HEK293 (cell line): Measurements from ENCODE around the gene SHBG.

Source experiments
- CTCF ChIA-PET: fragments of 350-600 bp; formaldehyde crosslinking; extraction: SDS; loops from one replicate; lab custom pipeline; 2021; ENCODE audit warnings: antibody characterized with exemption; lab: Yijun Ruan, JAX
- POLR2A ChIA-PET: fragments of 300-600 bp; formaldehyde crosslinking; extraction: SDS; loops from one replicate; lab custom pipeline; 2020; ENCODE audit warnings: antibody characterized with exemption, inconsistent platforms; lab: Yijun Ruan, JAX
- H3K27ac ChIP-seq: fragments of 200-500 bp; sonication (Bioruptor generic); 2 replicates; pipeline ENCODE4 v1.5.1; 2014; ENCODE audit warnings: low read depth, low read length, control low read depth, inconsistent platforms; ENCODE audit errors: extremely low read depth
- H3K36me3 ChIP-seq, 2 experiments: fragments of 200-500 bp in 1 of 2; sonication (Bioruptor generic) in 1 of 2; 1 replicate in 1 of 2; 2 replicates in 1 of 2; pipeline ENCODE4 v1.5.1; 2014 to 2017; ENCODE audit warnings: inconsistent platforms in 2 of 2, low read length in 2 of 2; ENCODE audit not compliant: control insufficient read depth in 2 of 2, insufficient read depth in 1 of 2
- H3K4me1 ChIP-seq: fragments of 200-500 bp; sonication (Bioruptor generic); 2 replicates; pipeline ENCODE4 v1.5.1; 2014; ENCODE audit warnings: mild to moderate bottlenecking, low read length, inconsistent platforms; ENCODE audit not compliant: control insufficient read depth, insufficient read depth
- H3K4me3 ChIP-seq: 2 replicates; pipeline ENCODE4 v1.5.1; 2011; ENCODE audit warnings: low read depth, mild to moderate bottlenecking, control low read depth, low read length, moderate library complexity
- H3K9me3 ChIP-seq: fragments of 200-500 bp; sonication (Bioruptor generic); 2 replicates; pipeline ENCODE4 v1.5.1; 2014; ENCODE audit warnings: low read depth, low read length, inconsistent platforms; ENCODE audit not compliant: control insufficient read depth, insufficient read depth
- EGR2 ChIP-seq: fragments of 450-650 bp; formaldehyde crosslinking; IDR thresholded peaks from 2 replicates; pipeline ENCODE4 v1.5.1; 2016; ENCODE audit warnings: low read depth, missing biosample characterization, missing genetic modification characterization
- GLIS1 ChIP-seq: fragments of 450-650 bp; formaldehyde crosslinking; IDR thresholded peaks from 2 replicates; pipeline ENCODE4 v1.5.1; 2016; ENCODE audit warnings: missing biosample characterization, missing genetic modification characterization
- GLIS2 ChIP-seq: fragments of 450-650 bp; formaldehyde crosslinking; IDR thresholded peaks from 2 replicates; pipeline ENCODE4 v1.5.1; 2016; ENCODE audit warnings: missing biosample characterization, missing genetic modification characterization
- IKZF3 ChIP-seq: fragments of 450-650 bp; IDR thresholded peaks from 2 replicates; pipeline ENCODE4 v1.5.0; 2018; ENCODE audit warnings: missing biosample characterization, mild to moderate bottlenecking, missing genetic modification characterization, moderate library complexity
- KLF16 ChIP-seq: fragments of 450-650 bp; formaldehyde crosslinking; IDR thresholded peaks from 2 replicates; pipeline ENCODE4 v1.5.1; 2017; ENCODE audit warnings: missing biosample characterization, missing genetic modification characterization
- KLF9 ChIP-seq: fragments of 450-650 bp; formaldehyde crosslinking; IDR thresholded peaks from 2 replicates; pipeline ENCODE4 v1.5.1; 2016; ENCODE audit warnings: missing biosample characterization, missing genetic modification characterization, low read depth
- SP2 ChIP-seq: fragments of 450-650 bp; formaldehyde crosslinking; IDR thresholded peaks from 2 replicates; pipeline ENCODE4 v1.5.1; 2016; ENCODE audit warnings: missing biosample characterization, missing genetic modification characterization
- SP3 ChIP-seq: fragments of 450-650 bp; formaldehyde crosslinking; IDR thresholded peaks from 2 replicates; pipeline ENCODE4 v1.5.1; 2016; ENCODE audit warnings: missing biosample characterization, missing genetic modification characterization
- ZBTB1 ChIP-seq: fragments of 450-650 bp; formaldehyde crosslinking; IDR thresholded peaks from 2 replicates; pipeline ENCODE4 v1.5.1; 2016; ENCODE audit warnings: missing biosample characterization, missing genetic modification characterization
- ZBTB7A ChIP-seq: fragments of 450-650 bp; formaldehyde crosslinking; IDR thresholded peaks from 2 replicates; pipeline ENCODE4 v1.5.1; 2016; ENCODE audit warnings: low read depth, missing biosample characterization, missing genetic modification characterization
- ZFHX2 ChIP-seq: fragments of 450-650 bp; formaldehyde crosslinking; conservative IDR thresholded peaks from 2 replicates; pipeline ENCODE4 v1.5.1; 2016; ENCODE audit warnings: missing biosample characterization, missing genetic modification characterization
- ZIC2 ChIP-seq: fragments of 450-650 bp; formaldehyde crosslinking; IDR thresholded peaks from 2 replicates; pipeline ENCODE4 v1.5.1; 2016; ENCODE audit warnings: missing biosample characterization, missing genetic modification characterization
- ZNF2 ChIP-seq: fragments of 450-650 bp; formaldehyde crosslinking; IDR thresholded peaks from 2 replicates; pipeline ENCODE4 v1.5.1; 2016; ENCODE audit warnings: missing biosample characterization, missing genetic modification characterization
- ZNF223 ChIP-seq: fragments of 450-650 bp; formaldehyde crosslinking; IDR thresholded peaks from 2 replicates; pipeline ENCODE4 v1.5.1; 2016; ENCODE audit warnings: missing biosample characterization, missing genetic modification characterization
- ZNF239 ChIP-seq: fragments of 450-650 bp; formaldehyde crosslinking; IDR thresholded peaks from 2 replicates; pipeline ENCODE4 v1.5.1; 2016; ENCODE audit warnings: missing biosample characterization, missing genetic modification characterization
- ZNF335 ChIP-seq: fragments of 450-650 bp; formaldehyde crosslinking; conservative IDR thresholded peaks from 2 replicates; pipeline ENCODE4 v1.5.1; 2016; ENCODE audit warnings: missing biosample characterization, missing genetic modification characterization
- ZNF350 ChIP-seq: fragments of 450-650 bp; formaldehyde crosslinking; IDR thresholded peaks from 2 replicates; pipeline ENCODE4 v1.5.0; 2017; ENCODE audit warnings: missing biosample characterization, mild to moderate bottlenecking, missing genetic modification characterization
- ZNF561 ChIP-seq: fragments of 450-650 bp; IDR thresholded peaks from 2 replicates; pipeline ENCODE4 v1.5.1; 2018; ENCODE audit warnings: missing biosample characterization, missing genetic modification characterization, borderline replicate concordance
- ZNF610 ChIP-seq: fragments of 450-650 bp; formaldehyde crosslinking; IDR thresholded peaks from 2 replicates; pipeline ENCODE4 v1.5.1; 2016; ENCODE audit warnings: missing biosample characterization, missing genetic modification characterization, borderline replicate concordance
- ZNF677 ChIP-seq: fragments of 450-650 bp; IDR thresholded peaks from 2 replicates; pipeline ENCODE4 v1.5.0; 2018; ENCODE audit warnings: missing biosample characterization, mild to moderate bottlenecking, missing genetic modification characterization, moderate library complexity
- ZNF837 ChIP-seq: fragments of 450-650 bp; formaldehyde crosslinking; IDR thresholded peaks from 2 replicates; pipeline ENCODE4 v1.5.1; 2016; ENCODE audit warnings: missing biosample characterization, missing genetic modification characterization
- ZXDB ChIP-seq: fragments of 450-650 bp; formaldehyde crosslinking; IDR thresholded peaks from 2 replicates; pipeline ENCODE4 v1.5.1; 2016; ENCODE audit warnings: missing biosample characterization, missing genetic modification characterization
- TF ChIP-seq, protein P1 (sequence below): fragments of 450-650 bp; formaldehyde crosslinking; IDR thresholded peaks from 2 replicates; pipeline ENCODE4 v1.5.1; 2017; ENCODE audit warnings: missing biosample characterization, missing genetic modification characterization
- TF ChIP-seq, protein P2 (sequence below): fragments of 450-650 bp; formaldehyde crosslinking; IDR thresholded peaks from 2 replicates; pipeline ENCODE4 v1.5.1; 2016; ENCODE audit warnings: missing biosample characterization, missing genetic modification characterization
- TF ChIP-seq, protein P3 (sequence below): fragments of 450-650 bp; formaldehyde crosslinking; IDR thresholded peaks from 2 replicates; pipeline ENCODE4 v1.5.1; 2016; ENCODE audit warnings: missing biosample characterization, missing genetic modification characterization
- TF ChIP-seq, protein P4 (sequence below): fragments of 450-650 bp; formaldehyde crosslinking; optimal IDR thresholded peaks from 2 replicates; pipeline ENCODE3; 2016; ENCODE audit warnings: missing biosample characterization, mild to moderate bottlenecking, missing genetic modification characterization

Gene SHBG

DNA sequence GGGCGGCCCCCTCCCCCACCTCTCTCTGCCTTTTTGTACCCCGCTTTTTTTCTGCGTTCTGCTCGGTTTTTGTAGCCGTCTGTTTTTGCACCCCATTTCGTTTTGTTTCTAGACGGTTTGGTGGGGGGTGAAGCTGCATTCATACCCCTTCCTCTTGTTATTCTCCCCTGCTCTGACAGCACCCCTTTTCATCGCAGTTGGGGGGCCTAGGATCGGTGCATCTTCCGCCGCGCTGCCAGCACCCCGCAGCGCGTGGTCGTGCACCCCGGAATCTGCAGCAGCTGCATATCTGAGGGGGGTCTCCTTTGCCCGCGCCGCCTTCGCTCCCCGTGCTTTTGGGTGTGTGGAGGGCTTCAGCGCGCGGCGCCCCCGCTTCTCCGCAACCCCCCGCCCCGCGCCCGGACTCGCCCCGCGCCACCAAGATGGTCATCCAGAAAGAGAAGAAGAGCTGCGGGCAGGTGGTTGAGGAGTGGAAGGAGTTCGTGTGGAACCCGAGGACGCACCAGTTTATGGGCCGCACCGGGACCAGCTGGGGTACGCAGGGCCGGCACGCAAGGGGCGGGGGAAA is 21.2 kb downstream of the SHBG start (continued):
- TF ChIP-seq ZBTB7A (peak; percentile 88), ZNF335 (tag by site-specific recombination) (peak; percentile 30; the same call in 1 of the 2 replicates), ZNF2 (tag by site-specific recombination) (0 out of 2 replicates have a peak, but pooled peaks have one; percentile 21)

DNA sequence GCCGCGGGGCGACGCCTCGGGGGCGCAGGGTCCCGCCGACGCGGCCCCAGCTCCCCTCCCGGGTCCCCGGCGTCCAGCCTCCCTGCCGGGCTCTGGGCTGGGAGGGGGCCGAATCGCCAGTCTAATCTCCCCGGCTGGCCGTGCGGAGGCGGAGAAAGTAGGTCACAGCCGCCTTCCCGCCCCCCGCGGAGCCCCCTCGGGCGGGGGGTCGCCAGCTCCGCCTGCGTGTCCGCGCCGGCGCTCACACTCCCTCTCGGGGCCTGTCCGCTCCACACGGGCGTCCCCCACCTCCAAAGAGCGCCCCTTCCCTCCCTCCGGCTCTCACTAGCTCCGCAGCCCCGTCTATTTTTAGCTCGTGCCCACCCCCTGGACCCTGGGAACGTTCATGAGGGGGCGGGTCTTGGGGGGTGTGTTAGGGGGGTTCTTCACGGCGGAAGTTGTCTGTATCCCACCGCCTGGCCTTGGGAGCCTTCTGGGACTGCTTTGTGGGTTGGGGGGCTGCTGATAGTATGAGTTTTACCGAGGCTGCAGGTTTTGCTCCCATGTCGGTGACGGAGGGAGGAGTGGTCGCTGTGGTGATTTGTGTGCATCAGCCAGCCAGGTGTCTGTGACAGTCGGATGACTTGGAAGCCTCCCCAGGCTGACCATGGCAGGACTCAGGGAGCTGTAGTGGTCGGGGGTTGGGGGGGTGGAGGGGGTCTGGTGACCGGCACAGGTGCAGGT is 21.9 kb downstream of the SHBG start:
- ChIA-PET POLR2A (interaction anchor here (0.6 to 5.3 kb wide), 12 partner anchors 16 to 468 kb away, joined by 3 to 113 read pairs (median 6); partner anchors contain the start of genes EFNB3, MPDU1, PLSCR3 and SAT2), CTCF (interaction anchor here (0.6 to 7.2 kb wide), 6 partner anchors 10 to 92 kb away, joined by 3 to 57 read pairs (median 4); partner anchors contain the start of gene WRAP53)
- Histone ChIP-seq H3K27ac (peak overlapping the region; percentile 39; the same call in 1 of the 2 replicates), H3K4me3 (peak overlapping the region; percentile 38), H3K4me1 (peaks cover 5% of the 10 kb centered on the region), H3K36me3 (no peaks in the 10 kb centered on the region), H3K9me3 (no peaks in the 10 kb centered on the region)
- TF ChIP-seq, protein P1, sequence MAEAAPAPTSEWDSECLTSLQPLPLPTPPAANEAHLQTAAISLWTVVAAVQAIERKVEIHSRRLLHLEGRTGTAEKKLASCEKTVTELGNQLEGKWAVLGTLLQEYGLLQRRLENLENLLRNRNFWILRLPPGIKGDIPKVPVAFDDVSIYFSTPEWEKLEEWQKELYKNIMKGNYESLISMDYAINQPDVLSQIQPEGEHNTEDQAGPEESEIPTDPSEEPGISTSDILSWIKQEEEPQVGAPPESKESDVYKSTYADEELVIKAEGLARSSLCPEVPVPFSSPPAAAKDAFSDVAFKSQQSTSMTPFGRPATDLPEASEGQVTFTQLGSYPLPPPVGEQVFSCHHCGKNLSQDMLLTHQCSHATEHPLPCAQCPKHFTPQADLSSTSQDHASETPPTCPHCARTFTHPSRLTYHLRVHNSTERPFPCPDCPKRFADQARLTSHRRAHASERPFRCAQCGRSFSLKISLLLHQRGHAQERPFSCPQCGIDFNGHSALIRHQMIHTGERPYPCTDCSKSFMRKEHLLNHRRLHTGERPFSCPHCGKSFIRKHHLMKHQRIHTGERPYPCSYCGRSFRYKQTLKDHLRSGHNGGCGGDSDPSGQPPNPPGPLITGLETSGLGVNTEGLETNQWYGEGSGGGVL (tag by site-specific recombination), result peak; percentile 72
- TF ChIP-seq IKZF3 (tag by site-specific recombination) (peak; percentile 45; the same call in 1 of the 2 replicates), ZXDB (no peak), SP3 (peak; percentile 33; the same call in 1 of the 2 replicates), GLIS2 (tag by site-specific recombination) (peak; percentile 93), GLIS1 (tag by site-specific recombination) (peak; percentile 97), ZNF677 (tag by site-specific recombination) (no peak), ZNF350 (tag by site-specific recombination) (no peak), ZNF561 (tag by site-specific recombination) (0 out of 2 replicates have a peak, but pooled peaks have one; percentile 45), EGR2 (tag by site-specific recombination) (peak; percentile 67), SP2 (tag by site-specific recombination) (peak; percentile 45), KLF16 (no peak), ZNF837 (no peak), ZBTB1 (tag by site-specific recombination) (no peak), ZFHX2 (tag by site-specific recombination) (peak; percentile 88), ZNF610 (tag by site-specific recombination) (peak; percentile 20; the same call in 1 of the 2 replicates), ZNF239 (tag by site-specific recombination) (no peak), KLF9 (tag by site-specific recombination) (0 out of 2 replicates have a peak, but pooled peaks have one; percentile 21), ZNF223 (tag by site-specific recombination) (no peak), ZIC2 (tag by site-specific recombination) (peak; percentile 87)
- TF ChIP-seq, protein P2, sequence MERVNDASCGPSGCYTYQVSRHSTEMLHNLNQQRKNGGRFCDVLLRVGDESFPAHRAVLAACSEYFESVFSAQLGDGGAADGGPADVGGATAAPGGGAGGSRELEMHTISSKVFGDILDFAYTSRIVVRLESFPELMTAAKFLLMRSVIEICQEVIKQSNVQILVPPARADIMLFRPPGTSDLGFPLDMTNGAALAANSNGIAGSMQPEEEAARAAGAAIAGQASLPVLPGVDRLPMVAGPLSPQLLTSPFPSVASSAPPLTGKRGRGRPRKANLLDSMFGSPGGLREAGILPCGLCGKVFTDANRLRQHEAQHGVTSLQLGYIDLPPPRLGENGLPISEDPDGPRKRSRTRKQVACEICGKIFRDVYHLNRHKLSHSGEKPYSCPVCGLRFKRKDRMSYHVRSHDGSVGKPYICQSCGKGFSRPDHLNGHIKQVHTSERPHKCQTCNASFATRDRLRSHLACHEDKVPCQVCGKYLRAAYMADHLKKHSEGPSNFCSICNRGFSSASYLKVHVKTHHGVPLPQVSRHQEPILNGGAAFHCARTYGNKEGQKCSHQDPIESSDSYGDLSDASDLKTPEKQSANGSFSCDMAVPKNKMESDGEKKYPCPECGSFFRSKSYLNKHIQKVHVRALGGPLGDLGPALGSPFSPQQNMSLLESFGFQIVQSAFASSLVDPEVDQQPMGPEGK (tag by site-specific recombination), result peak; percentile 22; the same call in 1 of the 2 replicates
- TF ChIP-seq, protein P3, sequence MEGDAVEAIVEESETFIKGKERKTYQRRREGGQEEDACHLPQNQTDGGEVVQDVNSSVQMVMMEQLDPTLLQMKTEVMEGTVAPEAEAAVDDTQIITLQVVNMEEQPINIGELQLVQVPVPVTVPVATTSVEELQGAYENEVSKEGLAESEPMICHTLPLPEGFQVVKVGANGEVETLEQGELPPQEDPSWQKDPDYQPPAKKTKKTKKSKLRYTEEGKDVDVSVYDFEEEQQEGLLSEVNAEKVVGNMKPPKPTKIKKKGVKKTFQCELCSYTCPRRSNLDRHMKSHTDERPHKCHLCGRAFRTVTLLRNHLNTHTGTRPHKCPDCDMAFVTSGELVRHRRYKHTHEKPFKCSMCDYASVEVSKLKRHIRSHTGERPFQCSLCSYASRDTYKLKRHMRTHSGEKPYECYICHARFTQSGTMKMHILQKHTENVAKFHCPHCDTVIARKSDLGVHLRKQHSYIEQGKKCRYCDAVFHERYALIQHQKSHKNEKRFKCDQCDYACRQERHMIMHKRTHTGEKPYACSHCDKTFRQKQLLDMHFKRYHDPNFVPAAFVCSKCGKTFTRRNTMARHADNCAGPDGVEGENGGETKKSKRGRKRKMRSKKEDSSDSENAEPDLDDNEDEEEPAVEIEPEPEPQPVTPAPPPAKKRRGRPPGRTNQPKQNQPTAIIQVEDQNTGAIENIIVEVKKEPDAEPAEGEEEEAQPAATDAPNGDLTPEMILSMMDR (tag by site-specific recombination), result no peak
- TF ChIP-seq, protein P4, sequence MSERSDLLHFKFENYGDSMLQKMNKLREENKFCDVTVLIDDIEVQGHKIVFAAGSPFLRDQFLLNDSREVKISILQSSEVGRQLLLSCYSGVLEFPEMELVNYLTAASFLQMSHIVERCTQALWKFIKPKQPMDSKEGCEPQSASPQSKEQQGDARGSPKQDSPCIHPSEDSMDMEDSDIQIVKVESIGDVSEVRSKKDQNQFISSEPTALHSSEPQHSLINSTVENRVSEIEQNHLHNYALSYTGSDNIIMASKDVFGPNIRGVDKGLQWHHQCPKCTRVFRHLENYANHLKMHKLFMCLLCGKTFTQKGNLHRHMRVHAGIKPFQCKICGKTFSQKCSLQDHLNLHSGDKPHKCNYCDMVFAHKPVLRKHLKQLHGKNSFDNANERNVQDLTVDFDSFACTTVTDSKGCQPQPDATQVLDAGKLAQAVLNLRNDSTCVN (tag by site-specific recombination), result peak; percentile 16
